Measurements from ENCODE around the gene NPAS1.
"Not testable (repeated sequence)": the region's sequence is repeated elsewhere in the genome, so short reads cannot be mapped to it uniquely, and the experiment has no call there.

The NPAS1 gene

GRCh38 chr19:46992699-46993535, 26.7 kb upstream of the NPAS1 start:
- DNase-seq = no peak

DNA sequence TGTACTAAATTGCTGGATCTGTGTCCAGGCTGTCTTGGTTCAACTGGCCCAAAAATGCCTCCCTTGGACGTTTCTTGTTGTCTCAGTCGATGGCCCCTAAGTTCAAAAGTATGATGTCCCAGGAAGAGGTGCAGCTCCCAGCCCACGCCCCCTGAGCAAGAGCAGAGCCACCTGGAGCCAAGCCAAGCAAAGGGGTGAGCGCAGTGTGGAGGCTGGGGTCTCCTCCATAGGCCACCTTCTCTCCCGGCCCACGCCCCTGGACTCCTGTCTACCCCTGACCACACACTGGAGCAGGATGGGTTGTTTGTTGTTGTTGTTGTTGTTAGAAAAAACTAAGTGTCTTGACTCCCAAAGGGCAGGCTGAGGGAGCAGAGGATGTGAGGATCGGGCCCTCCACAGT, 26.0 kb upstream of the NPAS1 start:
- no peak for DNase-seq

- no peak for DNase-seq
Measured at GRCh38 chr19:46994141-46994686, 25.4 kb upstream of the NPAS1 start.

GRCh38 chr19:46995492-46995891, 24.1 kb upstream of the NPAS1 start:
- DNase-seq = no peak

DNA sequence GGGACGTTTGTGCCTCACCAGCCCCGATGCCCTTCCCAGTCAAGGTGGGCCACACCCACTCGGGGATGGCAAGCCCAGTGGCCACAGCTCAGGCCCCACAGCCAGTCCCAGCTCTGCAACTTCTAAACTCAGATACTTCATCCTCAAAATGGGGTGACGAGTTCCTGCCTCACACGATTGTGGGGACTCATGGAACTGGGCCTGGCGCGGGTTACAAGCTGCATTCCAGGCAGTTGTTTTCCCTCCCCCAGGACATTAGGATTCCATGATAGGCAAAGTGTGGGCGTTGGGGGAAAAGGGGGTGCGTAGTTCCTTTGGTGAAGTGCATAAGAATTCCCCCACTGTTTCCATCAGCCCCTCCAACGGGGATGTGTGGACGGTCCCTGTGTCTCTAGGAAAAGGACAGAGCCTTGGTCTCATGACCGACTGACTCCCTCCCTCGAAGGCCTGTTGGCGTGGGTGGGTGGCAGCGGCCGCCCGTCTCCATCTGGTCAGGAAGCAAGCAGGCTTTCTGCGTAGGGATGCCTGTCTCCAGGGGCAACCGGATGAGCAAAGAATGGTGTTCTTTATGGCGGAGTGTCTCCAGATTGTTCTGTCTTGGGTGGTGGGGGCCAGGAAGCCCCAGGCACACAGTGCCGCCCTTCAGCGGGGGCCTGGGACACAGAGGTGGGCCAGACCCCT, 21.1 kb upstream of the NPAS1 start:
- DNase-seq = no peak

- no peak for DNase-seq
Measured at GRCh38 chr19:46999377-46999776, 20.3 kb upstream of the NPAS1 start.

DNA sequence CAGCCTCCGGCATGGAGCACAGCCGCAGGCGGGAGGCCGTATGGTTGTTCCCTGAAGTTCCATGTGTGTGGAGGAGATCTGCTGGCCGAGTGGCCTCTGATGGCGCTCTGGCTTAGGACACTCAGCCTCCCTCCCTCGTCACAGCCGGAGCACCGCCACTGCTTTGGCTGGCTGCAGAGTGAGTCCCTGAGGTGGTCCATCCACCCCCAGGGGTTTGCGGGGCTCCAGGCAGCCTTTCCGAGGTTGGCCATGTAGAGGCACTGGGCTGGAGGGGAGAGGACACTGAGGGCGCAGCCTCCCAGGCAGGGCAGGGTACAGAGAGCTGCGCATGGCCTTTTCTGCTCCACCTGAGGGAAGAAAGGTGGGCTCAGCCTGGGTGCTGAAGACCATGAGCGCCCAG, 19.8 kb upstream of the NPAS1 start:
- no peak for DNase-seq

GRCh38 chr19:47000373-47000772, 19.3 kb upstream of the NPAS1 start:
- DNase-seq = no peak

GRCh38 chr19:47001584-47001983, 18.1 kb upstream of the NPAS1 start:
- no peak for DNase-seq

DNA sequence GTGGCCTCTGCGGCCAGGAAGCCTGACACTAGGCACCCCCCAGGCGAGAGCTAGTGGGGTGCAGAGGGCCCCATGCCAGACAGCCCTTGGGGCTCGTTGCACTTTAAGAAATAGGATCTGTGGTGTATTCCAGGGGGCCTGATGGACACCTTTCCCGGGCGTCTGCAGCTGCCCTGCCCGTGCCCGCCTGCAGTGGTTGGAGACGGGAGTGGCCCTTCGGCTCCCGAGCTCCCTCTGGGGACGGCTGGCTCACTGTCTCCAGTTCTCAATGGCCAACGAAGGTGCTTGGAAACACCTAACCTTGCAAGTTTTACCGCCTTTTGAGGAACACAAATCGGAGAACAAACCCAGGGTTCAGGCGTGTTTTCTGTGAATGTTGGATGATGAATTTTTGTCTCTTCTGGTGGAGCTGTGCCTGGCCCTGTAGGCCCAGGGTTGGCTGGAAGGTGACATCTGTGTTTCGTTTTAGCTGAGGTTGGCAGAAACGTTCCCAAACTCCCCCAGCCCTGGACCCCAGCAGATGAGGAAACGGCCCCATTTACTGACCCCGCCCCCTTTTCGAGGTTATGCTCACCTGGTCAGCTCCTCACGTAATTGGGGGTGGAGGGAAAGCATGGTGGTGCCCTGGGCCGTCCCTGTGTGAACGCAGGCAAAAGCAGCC, 17.4 kb upstream of the NPAS1 start:
- DNase-seq = no peak

- no peak for DNase-seq
Measured at GRCh38 chr19:47002853-47003610, 16.6 kb upstream of the NPAS1 start.

DNA sequence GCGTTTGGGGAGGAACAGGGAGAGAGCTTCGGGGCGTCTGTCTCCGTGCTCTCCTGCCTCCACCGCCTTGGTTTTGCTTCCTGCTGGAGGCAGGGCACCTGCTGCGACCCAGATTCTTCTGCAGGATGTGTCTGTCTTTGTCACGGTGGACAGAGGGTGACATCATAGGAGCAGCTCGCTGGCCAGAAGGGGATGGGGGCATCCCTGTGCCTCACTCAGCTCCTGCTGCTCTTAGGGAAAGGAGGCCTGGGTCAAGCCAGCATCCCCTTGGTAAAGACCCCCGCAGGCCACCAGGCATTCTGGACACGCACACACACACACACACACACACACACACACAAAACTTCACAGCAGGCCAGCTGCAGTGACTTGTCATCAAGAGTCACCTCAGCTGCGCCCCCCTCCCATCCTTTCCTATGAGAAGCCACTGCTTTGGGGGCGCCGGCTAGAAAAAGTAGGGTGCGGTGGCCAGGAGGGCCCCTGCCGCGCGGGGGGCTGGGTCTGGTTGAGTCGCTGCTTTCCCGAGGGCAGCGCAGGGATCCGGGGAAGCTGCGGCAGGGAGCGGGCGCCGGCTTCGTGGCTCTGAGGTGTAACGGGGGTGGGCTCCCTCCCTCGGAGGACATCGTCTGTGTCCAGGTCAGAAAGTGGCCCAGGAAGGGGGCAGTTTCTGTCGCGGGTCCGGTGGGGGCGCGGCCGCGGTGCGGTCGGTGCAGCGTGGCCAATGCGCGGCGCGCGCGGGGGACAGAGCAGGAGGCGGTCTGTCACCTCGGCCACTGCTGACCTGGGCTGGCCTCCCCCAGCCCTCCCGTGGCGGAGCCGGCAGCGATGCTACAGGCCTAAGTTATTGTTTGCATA, 15.8 kb upstream of the NPAS1 start:
- no peak for DNase-seq

DNA sequence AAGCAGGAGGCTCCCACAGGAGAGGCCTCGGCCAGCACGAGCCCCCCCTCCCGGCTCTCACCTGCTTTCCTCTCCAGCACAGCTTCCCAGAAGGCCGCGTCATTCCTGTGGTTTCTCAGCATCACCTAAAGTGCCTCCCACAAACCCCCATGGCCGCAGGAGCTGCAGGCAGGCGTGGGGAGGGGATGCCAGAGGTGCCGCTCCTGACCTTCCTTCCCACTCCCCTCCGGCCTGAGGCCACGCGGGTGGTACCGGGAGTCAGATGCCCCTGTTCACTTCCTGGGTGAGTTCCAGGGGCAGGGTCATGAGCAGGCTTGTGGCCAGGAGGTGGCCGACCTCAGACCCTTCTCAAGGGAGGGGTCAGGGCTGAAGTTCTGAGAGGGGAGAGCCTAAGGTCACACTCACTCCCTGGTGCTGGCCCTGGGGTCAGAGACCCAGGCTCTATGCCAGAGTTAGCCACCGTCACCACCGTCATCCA, 14.4 kb upstream of the NPAS1 start:
- no peak for DNase-seq

DNA sequence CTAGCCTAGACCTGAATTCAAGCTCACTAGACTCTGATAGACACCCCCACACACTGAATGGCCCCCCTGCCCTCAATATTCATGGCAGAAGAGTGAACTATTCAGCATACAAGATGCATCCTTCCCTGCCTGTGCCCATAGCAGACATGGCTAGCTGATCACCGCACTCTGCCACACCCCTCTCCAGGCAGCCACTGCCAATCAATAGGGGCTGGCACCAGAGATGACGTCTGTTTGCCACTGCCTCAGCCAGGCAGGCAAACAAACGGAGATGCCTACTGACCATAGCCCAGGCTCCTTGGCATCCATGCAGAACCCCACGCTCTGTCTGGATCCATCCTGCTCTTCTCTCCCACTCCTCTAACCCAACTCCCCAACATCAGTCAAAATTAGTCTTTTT, 13.8 kb upstream of the NPAS1 start:
- DNase-seq = no peak

DNA sequence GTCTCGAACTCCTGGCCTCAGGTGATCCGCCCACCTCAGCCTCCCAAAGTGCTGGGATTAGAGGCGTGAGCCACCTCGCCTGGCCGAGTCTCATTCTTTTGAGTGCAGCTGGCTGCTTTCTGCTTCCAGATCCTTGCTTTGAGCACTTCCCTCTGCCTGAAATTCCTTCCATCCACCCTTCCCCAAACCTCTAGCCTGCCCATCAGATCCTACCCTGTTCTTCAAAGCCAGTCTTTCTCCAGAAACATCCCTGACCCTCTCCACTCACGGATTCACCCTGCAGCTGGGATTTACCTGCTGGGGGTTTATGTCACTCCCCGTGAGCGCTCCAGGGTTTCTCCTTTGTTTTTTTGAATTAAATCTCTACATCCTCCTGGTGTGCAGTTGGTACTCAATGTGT, 13.1 kb upstream of the NPAS1 start:
- DNase-seq = no peak

DNA sequence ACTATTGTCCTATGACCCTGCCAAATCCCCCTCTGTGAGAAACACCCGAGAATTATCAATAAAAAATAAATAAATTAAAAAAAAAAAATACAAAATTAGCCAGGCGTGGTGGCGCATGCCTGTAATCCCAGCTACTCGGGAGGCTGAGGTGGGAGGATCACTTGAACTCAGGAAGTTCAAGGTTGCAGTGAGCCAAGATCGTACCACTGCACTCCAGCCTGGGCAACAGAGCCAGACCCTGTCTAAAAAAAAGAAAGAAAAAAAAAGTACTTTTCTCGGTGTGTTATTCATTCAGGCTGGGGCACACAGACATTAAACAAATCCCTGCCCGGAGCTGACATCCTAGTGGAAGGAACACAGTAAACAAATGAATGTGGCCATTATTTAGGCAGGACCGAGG, 9.1 kb upstream of the NPAS1 start:
- DNase-seq = not testable (repeated sequence)

- no peak for DNase-seq
Measured at GRCh38 chr19:47012617-47013016, 7.0 kb upstream of the NPAS1 start.

DNA sequence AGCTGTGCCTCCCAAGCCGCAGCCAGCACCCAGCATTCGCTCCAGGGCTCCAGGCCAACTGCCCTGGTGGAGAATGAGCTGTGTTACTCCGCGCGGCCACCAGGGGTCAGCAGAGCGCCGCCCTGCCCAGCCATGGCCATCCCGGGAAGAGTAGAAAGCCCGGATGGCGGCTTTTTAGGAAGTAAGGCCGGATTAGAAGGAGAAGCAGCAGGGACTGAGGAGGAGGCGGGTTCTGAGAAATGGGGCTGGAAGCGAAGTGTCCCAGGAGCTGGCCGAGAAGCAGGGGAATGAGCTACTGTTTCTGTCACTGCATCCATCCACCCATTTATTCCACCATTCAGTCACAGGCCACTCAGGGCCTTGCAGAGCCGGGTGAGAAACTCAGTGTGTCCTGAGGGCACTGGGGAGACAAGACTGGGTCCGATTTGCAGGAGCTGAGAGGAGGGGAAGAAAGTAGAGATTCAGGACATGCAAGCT, 6.6 kb upstream of the NPAS1 start:
- DNase-seq = peak; percentile 50

DNA sequence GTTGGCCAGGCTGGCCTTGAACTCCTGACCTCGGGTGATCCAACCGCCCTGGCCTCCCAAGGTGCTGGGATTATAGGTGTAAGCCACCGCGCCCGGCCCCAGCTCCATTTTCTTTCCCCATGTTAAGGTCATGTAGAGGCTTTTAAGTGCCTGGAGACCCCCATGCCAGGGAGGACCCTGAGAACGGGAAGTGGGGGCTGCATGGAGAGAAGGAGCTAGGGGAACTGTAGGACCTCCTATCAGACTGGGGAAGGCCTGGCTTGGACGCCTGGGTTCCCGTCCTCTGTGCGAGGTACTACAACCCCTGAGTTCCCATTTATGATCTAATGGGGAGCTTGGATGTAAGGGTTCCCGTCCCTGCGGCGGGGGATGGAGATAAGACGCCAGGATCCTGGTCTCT, 714 bp upstream of the NPAS1 start:
- no peak for DNase-seq

DNA sequence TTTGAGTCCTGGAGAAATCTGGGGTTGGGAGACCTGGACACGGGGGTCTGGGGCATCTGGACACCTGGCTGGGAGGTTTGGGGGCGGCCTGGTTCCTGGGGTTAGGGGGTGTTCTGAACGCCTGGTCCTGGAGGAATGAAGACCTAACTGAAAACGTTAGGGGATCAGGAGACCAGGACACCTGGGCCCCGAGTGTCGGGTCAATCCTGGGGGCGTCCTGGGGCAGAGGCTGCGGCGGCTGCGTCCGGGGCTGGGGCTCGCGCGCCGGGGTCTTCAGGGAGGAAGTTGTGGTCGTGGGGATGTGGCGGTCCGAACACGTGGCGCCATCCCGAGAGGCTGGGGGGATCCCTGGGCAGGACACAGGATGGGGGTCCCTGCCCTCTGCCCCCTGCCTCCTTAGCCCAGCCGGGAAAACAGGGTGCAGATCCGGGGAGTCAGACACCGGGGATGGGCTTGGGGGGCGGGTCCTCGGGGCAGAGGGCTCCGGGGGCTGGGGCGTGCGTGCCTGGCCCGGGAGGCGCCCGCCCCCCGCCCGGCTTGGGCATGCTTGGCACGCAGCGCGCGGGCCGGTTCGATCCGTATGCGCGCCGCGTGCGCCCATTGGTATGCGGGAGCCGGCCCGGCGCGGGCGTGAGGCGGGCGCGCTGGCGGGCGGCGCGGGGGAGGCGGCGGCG, 632 bp downstream of the NPAS1 start:
- DNase-seq = no peak

DNA sequence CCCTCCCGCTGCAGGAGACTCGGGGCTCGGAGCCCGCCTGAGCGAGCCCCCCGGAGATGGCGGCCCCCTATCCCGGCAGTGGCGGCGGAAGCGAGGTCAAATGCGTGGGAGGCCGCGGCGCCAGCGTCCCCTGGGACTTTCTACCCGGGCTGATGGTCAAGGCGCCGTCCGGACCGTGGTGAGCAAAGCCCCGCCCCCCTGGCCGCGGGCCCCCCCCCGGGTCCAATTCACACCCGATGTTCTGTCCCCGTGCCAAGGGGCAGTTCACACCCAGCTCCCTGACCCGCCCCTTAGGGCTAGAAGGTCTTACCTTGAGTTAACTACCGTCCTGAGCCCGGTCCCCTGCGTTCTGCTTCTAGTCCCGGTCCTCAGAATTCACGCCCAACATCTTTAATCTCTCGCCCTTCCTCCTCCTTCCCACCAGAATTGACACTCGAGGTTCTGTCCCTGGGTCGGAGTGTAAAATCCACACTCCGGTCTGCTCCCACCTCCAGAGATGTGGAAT, 1.4 kb downstream of the NPAS1 start:
- DNase-seq = no peak
